Natural killer cell treated with Interleukin-12 subunit alpha and Interleukin-12 subunit beta and Interleukin-15 and Interleukin-18, amount 100 ng/mL, for 72 hours (primary cell): ENCODE results near the gene GRIN2C. TPM values are rescaled to one million over a fixed set of nuclear protein-coding genes. Genes with fewer than 3 reads are reported as not detected.

Experiments used
- ATAC-seq, 2 donors: fragments of 150-1000 bp; cut with Tn5 transposase in 1 of 2; sonication (Bioruptor Pico), chemical (Tn5 transposase) in 1 of 2; 2 replicates each; pipeline ENCODE4 v1.10.0; 2021
- DNase-seq: peaks from one replicate; pipeline ENCODE4 v3.0.0; 2022; ENCODE audit warnings: low spot score
- H3K27ac Mint-ChIP-seq, 2 donors: 1 replicate in 1 of 2; 2 replicates in 1 of 2; pipeline ENCODE4 v1.8.0; 2022; ENCODE audit warnings: mixed read lengths in 2 of 2, mild to moderate bottlenecking in 1 of 2, moderate library complexity in 1 of 2
- H3K27me3 Mint-ChIP-seq, 2 donors: 1 replicate in 1 of 2; 2 replicates in 1 of 2; pipeline ENCODE4 v1.8.0; 2022; ENCODE audit warnings: mixed read lengths in 2 of 2
- H3K36me3 Mint-ChIP-seq: one replicate; pipeline ENCODE4 v1.8.0; 2022; ENCODE audit warnings: mixed read lengths
- H3K4me1 Mint-ChIP-seq, 2 donors: 1 replicate in 1 of 2; 2 replicates in 1 of 2; pipeline ENCODE4 v1.8.0; 2022; ENCODE audit warnings: low read depth in 2 of 2, mixed read lengths in 2 of 2, mild to moderate bottlenecking in 1 of 2
- H3K4me3 Mint-ChIP-seq: one replicate; pipeline ENCODE4 v1.8.0; 2022; ENCODE audit warnings: mixed read lengths
- H3K9me3 Mint-ChIP-seq: 2 replicates; pipeline ENCODE4 v1.8.0; 2022; ENCODE audit warnings: mixed read lengths
- total RNA-seq, 2 donors: library from RNA; stranded (reverse); gene quantifications; one replicate each; pipeline ENCODE4 v1.2.3, GENCODE V29; 2022

GRIN2C gene
- total RNA-seq, 2 donors from 2014 or later, result not detected

- ATAC-seq (no peak), DNase-seq (no peak)
- H3K27me3 Mint-ChIP-seq, result peaks cover 51 to 56% of the 10 kb centered on the region in 2 donors
- no peak overlapping the region for H3K27ac Mint-ChIP-seq
- no peak overlapping the region for H3K4me3 Mint-ChIP-seq
- H3K9me3 Mint-ChIP-seq, result no peaks in the 10 kb centered on the region
- H3K4me1 Mint-ChIP-seq, result peaks cover 0 to 5% of the 10 kb centered on the region in 2 donors
- H3K36me3 Mint-ChIP-seq, result no peaks in the 10 kb centered on the region
These were observed 6.0 kb downstream of the GRIN2C start for GRCh38 chr17:74853669-74854068.

DNA sequence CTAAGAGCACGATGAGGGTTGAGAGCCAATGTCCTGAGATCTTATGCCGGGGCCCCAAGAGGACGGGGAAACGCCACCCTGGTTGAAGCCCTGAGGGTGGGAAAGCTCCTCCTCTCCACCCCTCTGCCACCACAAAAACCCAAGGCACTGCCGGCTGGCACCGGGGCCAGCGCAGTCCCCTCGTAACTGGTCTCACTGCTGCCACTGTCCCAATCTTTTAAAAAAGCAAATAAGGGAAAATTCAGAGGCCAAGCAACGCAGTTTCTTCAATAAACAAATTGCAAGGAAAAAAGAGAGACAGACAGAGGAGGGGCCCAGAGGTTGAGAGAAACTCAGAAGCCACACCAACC, 6.7 kb downstream of the GRIN2C start:
- ATAC-seq (no peak), DNase-seq (no peak)
- Mint-ChIP-seq H3K27ac (no peak overlapping the region), H3K9me3 (no peaks in the 10 kb centered on the region), H3K36me3 (no peaks in the 10 kb centered on the region), H3K27me3 (peaks cover 45 to 53% of the 10 kb centered on the region in 2 donors), H3K4me1 (peaks cover 0 to 5% of the 10 kb centered on the region in 2 donors), H3K4me3 (no peak overlapping the region)

DNA sequence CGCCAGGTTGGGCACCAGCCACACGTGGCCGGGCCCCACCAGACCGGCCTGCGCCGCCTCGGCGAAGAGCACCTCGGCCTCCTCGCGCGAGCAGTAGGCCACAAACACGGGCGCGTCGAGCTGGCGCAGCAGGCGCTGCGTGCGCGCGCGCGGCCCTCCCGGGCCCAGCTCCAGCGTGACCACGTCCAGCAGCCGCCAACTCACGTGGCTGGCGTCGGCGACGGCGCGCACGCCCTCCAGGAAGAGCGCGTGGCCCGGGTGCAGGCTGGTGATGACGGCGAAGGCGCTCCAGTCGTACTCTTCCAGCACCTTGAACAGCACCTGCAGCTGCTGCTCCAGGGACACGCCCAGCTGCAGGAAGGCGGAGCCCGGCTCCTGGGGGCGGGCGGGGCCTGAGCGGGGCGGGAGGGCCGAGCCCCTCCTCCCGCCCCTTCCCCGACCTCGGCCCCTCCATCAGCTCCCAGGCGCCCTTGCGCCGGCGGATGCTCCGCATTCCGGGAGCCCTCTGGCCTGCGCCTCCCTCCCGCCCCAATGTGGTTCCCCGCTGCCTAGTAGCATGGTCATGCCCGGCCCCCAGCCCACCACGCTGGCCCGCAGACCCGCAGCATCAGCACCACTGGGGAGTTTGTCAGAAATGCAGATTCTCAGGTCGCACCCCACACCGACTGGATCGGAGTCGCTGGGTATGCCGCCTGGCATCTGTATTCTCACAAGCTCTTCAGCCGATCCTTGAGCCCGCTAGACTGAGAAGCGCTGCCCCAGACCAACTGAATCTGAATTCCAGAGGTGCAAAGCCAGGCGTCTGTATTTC, 7.2 kb downstream of the GRIN2C start:
- H3K27ac Mint-ChIP-seq, result no peak overlapping the region

DNA sequence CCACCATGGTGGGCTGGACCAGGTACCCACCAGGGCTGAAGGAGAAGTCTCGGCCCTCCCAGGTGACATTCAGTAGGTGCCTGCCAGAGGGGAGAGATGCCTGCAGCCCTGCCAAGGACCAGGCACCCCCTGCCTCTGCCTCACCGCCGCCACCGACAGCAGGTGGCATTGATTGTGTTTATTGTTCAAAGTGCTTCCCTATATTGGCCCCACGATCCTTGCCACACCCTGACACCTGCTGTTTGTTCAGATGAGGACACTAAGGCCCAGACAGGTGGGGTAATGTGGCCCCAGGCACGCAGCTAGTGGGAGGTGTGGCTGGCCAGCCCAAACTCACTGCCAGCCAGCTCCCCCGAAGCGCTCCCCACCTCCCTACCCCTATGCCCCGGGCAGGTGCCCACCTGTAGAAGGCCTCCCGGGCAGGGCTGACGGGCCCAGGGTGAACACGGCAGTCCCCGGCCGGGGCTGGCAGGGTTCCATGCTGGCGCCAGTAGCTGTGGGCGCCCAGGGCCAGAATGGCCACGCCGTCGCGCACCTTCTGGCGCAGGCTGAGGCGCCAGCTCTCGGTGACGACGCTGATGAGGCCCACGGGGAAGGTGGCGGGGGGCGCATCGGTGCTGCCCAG, 8.0 kb downstream of the GRIN2C start:
- Mint-ChIP-seq H3K27me3 (peaks cover 32 to 41% of the 10 kb centered on the region in 2 donors), H3K9me3 (no peaks in the 10 kb centered on the region), H3K4me3 (no peak overlapping the region), H3K27ac (no peak overlapping the region), H3K4me1 (peaks cover 0 to 5% of the 10 kb centered on the region in 2 donors), H3K36me3 (no peaks in the 10 kb centered on the region)
- ATAC-seq (no peak), DNase-seq (no peak)

More for the DNA sequence above, 7.2 kb downstream of the GRIN2C start:
- Mint-ChIP-seq H3K27me3 (peaks cover 40 to 48% of the 10 kb centered on the region in 2 donors), H3K36me3 (no peaks in the 10 kb centered on the region), H3K9me3 (no peaks in the 10 kb centered on the region), H3K4me1 (peaks cover 0 to 5% of the 10 kb centered on the region in 2 donors), H3K4me3 (no peak overlapping the region)
- DNase-seq, result no peak
- ATAC-seq, result peak in 1 of 2 donors; percentile 63

DNA sequence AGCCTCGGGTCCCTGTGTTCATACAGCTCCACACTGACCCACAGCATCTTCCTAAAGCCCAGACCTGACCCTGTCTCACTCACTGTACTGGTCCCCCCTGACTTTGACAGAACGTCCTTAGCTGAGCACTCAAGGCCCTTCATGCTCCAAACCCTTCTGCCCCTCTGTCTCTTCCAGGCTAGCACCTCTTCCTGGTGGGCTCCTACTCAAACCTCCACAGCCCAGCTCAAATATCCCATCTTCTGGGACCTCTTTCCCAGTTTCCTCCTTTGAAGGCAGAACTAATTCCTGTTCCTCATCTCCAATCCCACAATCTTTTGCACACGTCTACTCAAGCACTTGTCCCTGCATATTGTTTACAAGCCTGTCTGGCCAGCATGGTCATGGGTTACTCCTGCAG, 8.8 kb downstream of the GRIN2C start:
- peaks cover 0 to 5% of the 10 kb centered on the region in 2 donors for H3K4me1 Mint-ChIP-seq
- ATAC-seq (no peak), DNase-seq (no peak)
- H3K9me3 Mint-ChIP-seq, result no peaks in the 10 kb centered on the region
- H3K27me3 Mint-ChIP-seq, result peaks cover 24 to 33% of the 10 kb centered on the region in 2 donors
- no peak overlapping the region for H3K4me3 Mint-ChIP-seq
- no peaks in the 10 kb centered on the region for H3K36me3 Mint-ChIP-seq
- no peak overlapping the region for H3K27ac Mint-ChIP-seq

DNA sequence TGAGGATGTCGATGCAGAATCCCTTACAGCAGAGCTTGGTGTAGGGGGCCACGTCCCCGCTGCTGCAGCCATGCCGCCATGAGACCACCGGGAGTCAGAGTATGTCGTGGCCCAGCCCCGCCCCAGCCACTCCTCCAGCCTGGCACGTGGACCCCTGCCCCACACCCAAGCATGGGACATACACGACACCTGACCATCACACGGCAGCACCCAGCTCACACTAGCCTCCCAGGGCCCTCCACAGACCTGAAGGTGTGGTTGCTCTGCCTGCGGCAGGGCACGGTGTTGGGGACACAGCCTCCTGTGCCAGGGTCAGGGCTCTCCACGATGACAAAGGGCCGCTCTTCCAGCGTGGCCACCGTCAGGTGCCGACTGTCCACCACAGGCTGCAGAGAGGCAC, 9.4 kb downstream of the GRIN2C start:
- ATAC-seq (no peak), DNase-seq (no peak)
- H3K27me3 Mint-ChIP-seq, result peaks cover 24 to 29% of the 10 kb centered on the region in 2 donors
- H3K27ac Mint-ChIP-seq, result no peak overlapping the region
- H3K36me3 Mint-ChIP-seq, result no peaks in the 10 kb centered on the region
- H3K4me1 Mint-ChIP-seq, result peaks cover 0 to 5% of the 10 kb centered on the region in 2 donors
- H3K4me3 Mint-ChIP-seq, result no peak overlapping the region
- no peaks in the 10 kb centered on the region for H3K9me3 Mint-ChIP-seq

- no peak overlapping the region for H3K27ac Mint-ChIP-seq
These were observed 10.9 kb downstream of the GRIN2C start for GRCh38 chr17:74848656-74849399.

GRCh38 chr17:74846621-74847020, 13.1 kb downstream of the GRIN2C start:
- DNase-seq (no peak), ATAC-seq (no peak)
- no peak overlapping the region for H3K4me3 Mint-ChIP-seq
- peaks cover 0 to 5% of the 10 kb centered on the region in 2 donors for H3K4me1 Mint-ChIP-seq
- H3K27ac Mint-ChIP-seq, result no peak overlapping the region
- H3K9me3 Mint-ChIP-seq, result no peaks in the 10 kb centered on the region
- H3K36me3 Mint-ChIP-seq, result no peaks in the 10 kb centered on the region
- peaks cover 7 to 8% of the 10 kb centered on the region in 2 donors for H3K27me3 Mint-ChIP-seq

More at GRCh38 chr17:74848656-74849399, 10.9 kb downstream of the GRIN2C start:
- Mint-ChIP-seq H3K9me3 (no peaks in the 10 kb centered on the region), H3K36me3 (no peaks in the 10 kb centered on the region), H3K27me3 (peaks cover 16 to 20% of the 10 kb centered on the region in 2 donors), H3K4me3 (no peak overlapping the region), H3K4me1 (peaks cover 0 to 5% of the 10 kb centered on the region in 2 donors)
- DNase-seq (no peak), ATAC-seq (no peak)

DNA sequence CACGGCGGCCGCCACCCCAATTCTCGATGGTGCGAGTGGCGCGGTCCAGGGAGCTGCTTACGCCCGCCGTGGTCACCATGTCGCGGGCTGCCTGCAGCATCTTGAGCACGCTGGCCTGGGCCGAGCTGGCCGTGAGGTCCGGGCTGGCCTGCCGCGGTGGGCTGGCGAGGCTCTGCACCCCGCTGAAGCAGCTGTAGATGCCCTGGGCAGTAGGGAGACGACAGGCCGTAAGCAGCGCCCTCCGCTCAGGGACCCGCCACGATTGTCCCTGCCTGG, 16.4 kb downstream of the GRIN2C start:
- no peaks in the 10 kb centered on the region for H3K9me3 Mint-ChIP-seq
- peaks cover 10 to 11% of the 10 kb centered on the region in 2 donors for H3K4me1 Mint-ChIP-seq
- H3K27me3 Mint-ChIP-seq, result no peaks in the 10 kb centered on the region
- H3K27ac Mint-ChIP-seq, result no peak overlapping the region
- no peaks in the 10 kb centered on the region for H3K36me3 Mint-ChIP-seq
- H3K4me3 Mint-ChIP-seq, result no peak overlapping the region
- DNase-seq, result no peak
- no peak for ATAC-seq

- DNase-seq (no peak), ATAC-seq (peak; percentile 58 to 83)
- Mint-ChIP-seq H3K4me3 (no peak overlapping the region), H3K27me3 (no peaks in the 10 kb centered on the region), H3K36me3 (no peaks in the 10 kb centered on the region), H3K9me3 (no peaks in the 10 kb centered on the region), H3K4me1 (peaks cover 11 to 13% of the 10 kb centered on the region in 2 donors), H3K27ac (no peak overlapping the region)
These were observed 16.9 kb downstream of the GRIN2C start for GRCh38 chr17:74842599-74843351.

DNA sequence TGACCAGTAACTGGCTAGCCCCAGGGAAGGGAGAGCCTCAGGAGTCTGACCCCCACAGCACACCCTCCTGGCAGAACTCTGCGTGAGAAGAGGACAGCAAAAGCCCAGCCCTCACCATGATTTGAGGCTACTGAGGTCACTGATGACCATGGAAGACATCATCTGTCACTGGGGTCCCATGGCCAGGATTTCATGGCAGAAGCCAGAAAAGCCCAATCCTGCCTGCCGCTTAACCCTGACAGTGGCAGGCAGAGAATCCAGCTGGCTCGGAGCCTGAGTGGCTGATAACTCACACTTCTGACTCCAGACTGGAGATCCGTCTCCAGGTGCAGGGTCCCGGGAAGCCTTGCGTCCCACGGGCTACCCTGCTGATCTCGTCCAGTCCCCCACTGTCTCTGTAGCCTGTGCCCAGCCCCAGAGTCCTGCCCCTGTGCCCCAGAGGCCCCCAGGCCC, 17.5 kb downstream of the GRIN2C start:
- peak in 1 of 2 donors; percentile 15 for ATAC-seq
- Mint-ChIP-seq H3K36me3 (no peaks in the 10 kb centered on the region), H3K27ac (no peak overlapping the region), H3K4me1 (peaks cover 11 to 13% of the 10 kb centered on the region in 2 donors), H3K27me3 (no peaks in the 10 kb centered on the region), H3K9me3 (no peaks in the 10 kb centered on the region), H3K4me3 (peak overlapping the region; percentile 30)
- no peak for DNase-seq

DNA sequence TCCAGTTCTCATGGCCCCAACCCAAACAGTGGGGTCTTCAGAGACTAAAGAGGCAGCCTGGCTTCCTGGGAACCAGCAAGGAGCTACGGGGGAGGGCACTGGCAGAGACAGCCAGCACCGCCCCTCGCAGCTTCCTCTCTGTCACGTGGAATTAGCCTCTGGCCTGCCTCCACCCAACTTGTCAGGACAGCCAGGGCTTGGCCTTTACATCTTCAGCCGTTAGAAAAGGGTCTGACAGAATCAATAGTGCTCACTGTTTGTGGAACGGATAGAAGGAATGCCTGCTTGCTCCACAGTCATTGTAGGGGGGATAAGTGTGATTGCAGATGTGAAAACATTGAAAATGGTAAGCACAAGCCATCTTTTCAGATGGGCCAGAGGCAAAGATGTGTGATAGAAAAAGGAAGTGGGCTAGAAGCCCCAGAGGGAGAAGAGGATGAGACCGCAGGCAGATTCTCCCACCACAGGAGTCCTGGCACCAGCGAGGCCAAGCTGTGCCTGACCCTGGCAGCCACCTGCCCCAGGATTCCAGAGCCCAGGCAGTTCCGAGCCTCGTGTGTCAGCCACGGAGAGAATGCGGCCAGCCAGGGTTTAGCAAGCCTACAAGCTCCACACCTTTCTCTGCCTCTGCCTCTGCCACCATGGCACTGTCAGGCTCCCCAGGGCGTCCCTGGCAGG, 18.6 kb downstream of the GRIN2C start:
- ATAC-seq (no peak), DNase-seq (no peak)
- Mint-ChIP-seq H3K36me3 (no peaks in the 10 kb centered on the region), H3K4me3 (peak overlapping the region; percentile 15), H3K27ac (no peak overlapping the region), H3K27me3 (no peaks in the 10 kb centered on the region), H3K4me1 (peaks cover 11 to 13% of the 10 kb centered on the region in 2 donors), H3K9me3 (no peaks in the 10 kb centered on the region)
